B cell (primary cell): ENCODE measurements around the gene CHMP6.

Experiments
- EZH2 ChIP-seq: IDR thresholded peaks from 2 replicates; pipeline ENCODE4 v1.6.1; 2012; ENCODE audit warnings: borderline replicate concordance, low read depth, mild to moderate bottlenecking, moderate library complexity, low read length; ENCODE audit not compliant: insufficient read depth, poor library complexity, severe bottlenecking
- TF ChIP-seq, protein P1 (sequence below): fragments of 200-600 bp; IDR thresholded peaks from one replicate; pipeline ENCODE4 v1.8.0; 2022; ENCODE audit warnings: antibody characterized with exemption, mild to moderate bottlenecking

DNA sequence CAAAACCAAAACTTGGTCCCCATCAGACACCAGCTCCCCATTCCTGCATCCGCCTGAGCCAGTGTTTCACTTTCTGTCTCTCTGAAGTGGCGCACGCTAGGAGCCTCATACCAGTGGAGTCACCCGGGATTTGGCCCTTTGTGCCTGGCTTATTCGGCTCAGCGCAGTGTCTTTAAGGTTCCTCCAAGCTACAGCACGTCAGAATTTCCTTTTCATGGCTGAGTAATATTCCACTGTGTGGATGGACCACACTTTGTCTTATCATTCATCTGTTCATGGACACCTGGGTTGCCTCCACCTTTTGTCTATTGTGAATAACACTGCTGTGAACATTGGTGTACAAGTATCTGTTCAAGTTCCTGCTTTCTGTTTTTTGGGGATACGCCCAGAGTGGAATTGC lies 45.2 kb upstream of the CHMP6 start:
- TF ChIP-seq, protein P1, sequence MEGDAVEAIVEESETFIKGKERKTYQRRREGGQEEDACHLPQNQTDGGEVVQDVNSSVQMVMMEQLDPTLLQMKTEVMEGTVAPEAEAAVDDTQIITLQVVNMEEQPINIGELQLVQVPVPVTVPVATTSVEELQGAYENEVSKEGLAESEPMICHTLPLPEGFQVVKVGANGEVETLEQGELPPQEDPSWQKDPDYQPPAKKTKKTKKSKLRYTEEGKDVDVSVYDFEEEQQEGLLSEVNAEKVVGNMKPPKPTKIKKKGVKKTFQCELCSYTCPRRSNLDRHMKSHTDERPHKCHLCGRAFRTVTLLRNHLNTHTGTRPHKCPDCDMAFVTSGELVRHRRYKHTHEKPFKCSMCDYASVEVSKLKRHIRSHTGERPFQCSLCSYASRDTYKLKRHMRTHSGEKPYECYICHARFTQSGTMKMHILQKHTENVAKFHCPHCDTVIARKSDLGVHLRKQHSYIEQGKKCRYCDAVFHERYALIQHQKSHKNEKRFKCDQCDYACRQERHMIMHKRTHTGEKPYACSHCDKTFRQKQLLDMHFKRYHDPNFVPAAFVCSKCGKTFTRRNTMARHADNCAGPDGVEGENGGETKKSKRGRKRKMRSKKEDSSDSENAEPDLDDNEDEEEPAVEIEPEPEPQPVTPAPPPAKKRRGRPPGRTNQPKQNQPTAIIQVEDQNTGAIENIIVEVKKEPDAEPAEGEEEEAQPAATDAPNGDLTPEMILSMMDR: no peak
- no peak for TF ChIP-seq EZH2
